Lower leg skin (tissue), 3 donors: ENCODE results near the gene PBX1.

Experiments
- POLR2A ChIP-seq, 2 donors: fragments of 450-650 bp; IDR thresholded peaks; one replicate each; pipeline ENCODE4 v1.6.1; 2016 to 2017; ENCODE audit warnings: antibody characterized with exemption in 2 of 2, mild to moderate bottlenecking in 1 of 2, moderate library complexity in 1 of 2
- TF ChIP-seq, protein P1 (sequence below), 3 donors: fragments of 450-650 bp; IDR thresholded peaks; one replicate each; pipeline ENCODE4 v1.5.1; 2016; ENCODE audit warnings: antibody characterized with exemption in 3 of 3, mild to moderate bottlenecking in 3 of 3, moderate library complexity in 2 of 3

DNA sequence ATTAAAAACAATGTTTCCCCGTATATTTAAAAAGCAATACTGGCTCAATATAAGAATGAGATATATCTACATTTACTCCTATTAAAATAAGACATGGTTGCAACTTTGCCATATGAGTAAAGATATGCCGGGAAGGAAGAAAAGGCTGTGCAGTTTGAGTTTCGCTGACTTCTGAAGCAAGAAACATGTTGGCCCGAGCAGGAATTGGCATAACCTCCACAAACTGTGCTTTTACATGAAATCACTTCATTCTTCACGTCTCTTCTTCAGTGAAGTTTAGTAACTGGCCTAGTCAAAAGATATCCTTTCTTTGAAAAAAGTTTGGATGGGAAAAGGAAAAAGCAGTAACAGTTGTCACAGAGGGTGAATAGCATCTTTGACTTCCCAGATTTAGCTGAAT is 342.0 kb downstream of the PBX1 start:
- TF ChIP-seq, protein P1, sequence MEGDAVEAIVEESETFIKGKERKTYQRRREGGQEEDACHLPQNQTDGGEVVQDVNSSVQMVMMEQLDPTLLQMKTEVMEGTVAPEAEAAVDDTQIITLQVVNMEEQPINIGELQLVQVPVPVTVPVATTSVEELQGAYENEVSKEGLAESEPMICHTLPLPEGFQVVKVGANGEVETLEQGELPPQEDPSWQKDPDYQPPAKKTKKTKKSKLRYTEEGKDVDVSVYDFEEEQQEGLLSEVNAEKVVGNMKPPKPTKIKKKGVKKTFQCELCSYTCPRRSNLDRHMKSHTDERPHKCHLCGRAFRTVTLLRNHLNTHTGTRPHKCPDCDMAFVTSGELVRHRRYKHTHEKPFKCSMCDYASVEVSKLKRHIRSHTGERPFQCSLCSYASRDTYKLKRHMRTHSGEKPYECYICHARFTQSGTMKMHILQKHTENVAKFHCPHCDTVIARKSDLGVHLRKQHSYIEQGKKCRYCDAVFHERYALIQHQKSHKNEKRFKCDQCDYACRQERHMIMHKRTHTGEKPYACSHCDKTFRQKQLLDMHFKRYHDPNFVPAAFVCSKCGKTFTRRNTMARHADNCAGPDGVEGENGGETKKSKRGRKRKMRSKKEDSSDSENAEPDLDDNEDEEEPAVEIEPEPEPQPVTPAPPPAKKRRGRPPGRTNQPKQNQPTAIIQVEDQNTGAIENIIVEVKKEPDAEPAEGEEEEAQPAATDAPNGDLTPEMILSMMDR (IDR thresholded peaks at IDR 0.05), result no peak
- no peak for TF ChIP-seq POLR2A (IDR thresholded peaks at IDR 0.05)
